Measurements from ENCODE around the gene ARHGAP26.

ARHGAP26 gene

DNA sequence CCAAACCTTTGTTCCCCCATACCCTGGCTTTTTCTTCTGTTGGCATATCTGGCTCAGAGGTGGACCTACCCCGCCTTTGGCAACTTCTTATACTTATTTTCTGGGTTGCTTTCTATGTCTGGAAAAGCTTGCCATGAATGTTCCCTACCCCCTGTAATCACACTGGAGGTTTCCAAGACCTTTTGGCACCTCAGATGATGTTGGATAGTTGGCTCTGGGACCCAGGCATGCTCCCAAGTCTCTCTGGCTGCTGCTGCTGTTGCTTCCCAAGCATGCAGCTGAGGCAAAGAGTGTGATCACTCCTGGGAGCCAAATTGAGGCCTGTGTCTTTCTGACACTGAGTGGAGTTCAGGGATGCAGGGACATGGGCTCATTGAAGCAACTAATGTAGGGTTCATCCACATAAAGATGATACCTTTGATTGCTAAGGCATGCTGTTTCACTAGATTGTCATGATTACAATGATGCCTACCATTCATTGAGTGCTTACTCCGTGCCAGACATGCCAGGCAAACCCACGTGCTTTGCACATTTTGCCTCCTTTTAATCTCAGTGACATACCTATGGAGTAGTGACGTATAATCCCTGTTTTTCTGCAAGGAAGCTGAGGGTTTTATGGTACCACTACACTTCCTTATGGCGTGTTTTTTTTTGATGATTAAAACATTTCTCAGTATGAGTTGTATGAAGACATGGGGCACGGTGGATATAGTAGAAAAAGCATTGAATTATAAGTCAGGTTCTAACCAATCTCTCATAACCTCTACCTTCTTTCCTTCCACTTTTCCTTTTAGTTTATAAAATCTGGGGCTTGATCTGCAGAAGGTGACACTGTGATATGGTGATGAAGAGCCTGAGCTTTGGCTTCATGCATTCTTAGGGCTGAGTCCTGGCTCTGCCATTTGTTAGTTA is 73.1 kb downstream of the ARHGAP26 start:
- peaks cover 22% of the 10 kb centered on the region for H3K4me1 Mint-ChIP-seq (ENCODE audit: low read depth)
- no peaks in the 10 kb centered on the region for H3K27me3 Mint-ChIP-seq (ENCODE audit: low read depth)
- no peak overlapping the region for H3K4me3 Mint-ChIP-seq
- DNase-seq (ENCODE audit: low spot score): no peak
- no peak overlapping the region for H3K27ac Mint-ChIP-seq
- H3K36me3 Mint-ChIP-seq (ENCODE audit: low read depth): no peaks in the 10 kb centered on the region
- no peaks in the 10 kb centered on the region for H3K9me3 Mint-ChIP-seq

DNA sequence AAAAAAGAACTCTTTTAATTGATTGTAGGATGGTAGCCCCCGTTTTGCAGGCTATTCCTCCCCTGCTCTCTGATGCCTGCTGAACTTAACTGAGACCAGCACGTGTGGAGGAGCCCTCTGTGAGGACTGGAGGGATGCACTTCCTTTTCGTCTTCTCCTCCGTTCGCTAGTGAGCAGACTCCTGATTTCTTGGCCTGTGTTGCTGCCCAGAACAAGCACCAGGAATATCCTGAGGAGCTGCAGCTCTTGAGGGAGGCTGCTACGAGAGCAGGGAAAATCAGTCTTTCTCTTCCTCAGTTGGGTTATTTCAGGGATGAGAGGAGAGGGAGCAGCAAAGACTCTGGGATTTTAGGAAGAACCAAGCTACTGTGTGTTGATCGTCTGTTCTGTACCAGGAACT is 74.7 kb downstream of the ARHGAP26 start:
- Mint-ChIP-seq H3K27me3 (ENCODE audit: low read depth) (no peaks in the 10 kb centered on the region), H3K36me3 (ENCODE audit: low read depth) (no peaks in the 10 kb centered on the region), H3K9me3 (no peaks in the 10 kb centered on the region), H3K4me3 (no peak overlapping the region), H3K4me1 (ENCODE audit: low read depth) (peaks cover 28% of the 10 kb centered on the region), H3K27ac (peak overlapping the region; percentile 53)
- DNase-seq (ENCODE audit: low spot score): no peak

DNA sequence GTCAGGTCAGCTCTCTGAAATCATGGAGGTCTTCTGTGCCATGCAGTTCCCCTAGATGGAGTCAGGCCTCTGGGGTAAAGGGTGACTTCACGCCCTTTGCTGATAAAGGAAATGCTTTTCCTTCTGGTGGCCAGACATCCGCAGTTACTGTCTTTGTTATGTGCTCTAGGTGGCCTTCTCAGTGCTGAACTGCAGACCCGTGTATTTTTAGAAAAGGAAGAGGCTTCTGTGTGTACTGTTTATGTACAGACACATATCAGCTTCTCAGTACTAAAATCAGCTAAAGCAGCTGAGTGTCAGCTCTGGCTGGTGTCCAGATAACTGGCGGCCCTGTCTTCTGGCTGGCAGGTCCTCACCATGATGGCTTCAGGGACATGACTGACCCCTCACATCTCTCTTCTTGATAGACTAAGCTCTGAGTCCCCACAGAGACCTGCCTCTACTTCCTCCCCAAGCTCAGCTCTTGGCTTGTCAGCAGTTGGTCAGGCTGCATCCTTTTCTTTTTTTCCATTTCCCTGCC is 75.3 kb downstream of the ARHGAP26 start:
- peak overlapping the region; percentile 53 for H3K27ac Mint-ChIP-seq
- H3K4me3 Mint-ChIP-seq: peak overlapping the region; percentile 36
- DNase-seq (ENCODE audit: low spot score): no peak
- peaks cover 28% of the 10 kb centered on the region for H3K4me1 Mint-ChIP-seq (ENCODE audit: low read depth)
- H3K36me3 Mint-ChIP-seq (ENCODE audit: low read depth): no peaks in the 10 kb centered on the region
- H3K27me3 Mint-ChIP-seq (ENCODE audit: low read depth): no peaks in the 10 kb centered on the region
- no peaks in the 10 kb centered on the region for H3K9me3 Mint-ChIP-seq

DNA sequence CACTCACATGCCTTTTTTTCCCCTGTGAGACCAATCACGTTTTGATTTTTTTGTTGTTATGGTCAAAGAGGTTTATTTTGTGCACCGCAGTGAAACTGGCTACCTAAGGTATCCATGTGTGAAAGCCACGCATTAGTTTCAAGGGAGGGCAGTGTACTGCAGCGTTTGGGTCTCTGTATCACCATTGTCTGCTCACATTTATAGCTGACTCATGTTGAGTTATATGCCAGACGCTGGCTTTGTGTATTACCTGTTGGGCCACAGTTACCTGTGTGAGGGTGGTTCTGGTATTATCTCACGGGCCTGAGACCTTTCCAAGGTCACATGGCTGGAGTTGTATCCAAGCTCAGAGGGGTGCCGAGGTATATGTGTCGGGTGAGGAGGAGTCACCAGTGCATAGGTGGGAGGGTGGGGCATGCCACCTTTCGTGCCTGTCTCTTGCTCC is 75.8 kb downstream of the ARHGAP26 start:
- no peaks in the 10 kb centered on the region for H3K36me3 Mint-ChIP-seq (ENCODE audit: low read depth)
- peak overlapping the region; percentile 36 for H3K4me3 Mint-ChIP-seq
- DNase-seq (ENCODE audit: low spot score): no peak
- peaks cover 28% of the 10 kb centered on the region for H3K4me1 Mint-ChIP-seq (ENCODE audit: low read depth)
- H3K27me3 Mint-ChIP-seq (ENCODE audit: low read depth): no peaks in the 10 kb centered on the region
- peak overlapping the region; percentile 53 for H3K27ac Mint-ChIP-seq
- H3K9me3 Mint-ChIP-seq: no peaks in the 10 kb centered on the region

DNA sequence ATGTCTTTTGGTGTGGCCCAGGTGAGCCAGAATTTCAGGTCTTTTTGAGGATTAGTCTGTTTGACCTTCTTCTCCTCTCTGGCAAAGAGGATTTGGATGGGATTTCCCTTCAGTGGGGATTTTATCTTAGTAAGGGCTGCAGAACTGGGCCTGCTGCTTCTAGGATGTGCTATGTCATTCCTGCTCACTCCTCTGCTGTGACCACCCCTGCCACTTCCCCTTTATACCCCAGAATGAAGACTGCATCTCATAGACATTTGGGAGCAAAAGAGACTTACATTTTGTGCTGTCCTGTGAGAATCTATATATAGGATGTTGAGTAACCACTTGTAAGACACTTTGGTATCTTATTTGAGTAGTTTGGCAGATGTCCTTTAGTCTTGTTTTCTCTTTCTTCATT is 76.2 kb downstream of the ARHGAP26 start:
- no peaks in the 10 kb centered on the region for H3K27me3 Mint-ChIP-seq (ENCODE audit: low read depth)
- H3K4me3 Mint-ChIP-seq: no peak overlapping the region
- H3K4me1 Mint-ChIP-seq (ENCODE audit: low read depth): peaks cover 28% of the 10 kb centered on the region
- no peaks in the 10 kb centered on the region for H3K9me3 Mint-ChIP-seq
- no peaks in the 10 kb centered on the region for H3K36me3 Mint-ChIP-seq (ENCODE audit: low read depth)
- no peak for DNase-seq (ENCODE audit: low spot score)
- no peak overlapping the region for H3K27ac Mint-ChIP-seq

DNA sequence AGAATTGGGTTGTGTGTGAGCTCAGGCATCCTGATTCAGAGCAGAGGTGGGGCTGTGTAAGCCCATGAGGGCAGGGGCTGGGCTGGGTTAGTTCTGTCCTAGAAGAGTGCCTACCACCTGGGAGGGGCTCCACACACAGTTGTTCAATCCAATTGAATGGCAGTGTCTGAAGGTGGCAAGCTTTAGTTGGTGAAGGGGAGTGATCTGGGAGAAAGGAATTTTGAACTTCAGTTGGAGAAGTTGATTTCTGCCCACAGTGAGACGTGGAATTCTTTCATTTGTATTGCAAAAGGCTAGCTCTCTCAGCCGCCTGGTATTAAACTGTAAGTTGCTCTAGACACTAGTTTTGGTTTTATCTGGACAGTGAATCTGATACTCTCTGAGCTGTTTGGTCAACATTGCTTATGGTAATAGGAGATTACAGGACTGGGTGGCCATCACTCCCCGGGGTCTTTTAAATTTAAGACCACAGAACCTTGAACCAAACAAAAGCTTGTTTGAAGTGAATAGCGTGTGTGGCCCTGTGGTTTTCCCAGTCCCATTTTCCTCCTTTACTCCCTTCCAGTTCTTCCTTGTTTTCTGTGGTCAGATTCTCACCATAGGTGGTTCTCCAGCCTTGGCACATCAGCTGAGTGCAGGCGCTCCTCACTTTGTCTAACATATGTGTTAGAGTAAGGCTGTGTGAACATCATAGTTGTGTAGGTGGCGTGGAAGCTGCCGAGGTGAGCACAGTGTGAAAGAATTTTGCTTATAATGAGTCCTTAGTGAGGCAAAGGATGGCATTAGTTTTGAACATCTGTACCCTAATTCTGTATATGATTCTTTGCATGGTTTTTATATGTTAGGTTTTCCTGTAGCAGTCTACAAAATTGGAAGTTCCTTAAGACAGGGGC is 78.0 kb downstream of the ARHGAP26 start:
- no peaks in the 10 kb centered on the region for H3K9me3 Mint-ChIP-seq
- no peak overlapping the region for H3K4me3 Mint-ChIP-seq
- no peak for DNase-seq (ENCODE audit: low spot score)
- no peak overlapping the region for H3K27ac Mint-ChIP-seq
- peaks cover 28% of the 10 kb centered on the region for H3K4me1 Mint-ChIP-seq (ENCODE audit: low read depth)
- no peaks in the 10 kb centered on the region for H3K36me3 Mint-ChIP-seq (ENCODE audit: low read depth)
- no peaks in the 10 kb centered on the region for H3K27me3 Mint-ChIP-seq (ENCODE audit: low read depth)

DNA sequence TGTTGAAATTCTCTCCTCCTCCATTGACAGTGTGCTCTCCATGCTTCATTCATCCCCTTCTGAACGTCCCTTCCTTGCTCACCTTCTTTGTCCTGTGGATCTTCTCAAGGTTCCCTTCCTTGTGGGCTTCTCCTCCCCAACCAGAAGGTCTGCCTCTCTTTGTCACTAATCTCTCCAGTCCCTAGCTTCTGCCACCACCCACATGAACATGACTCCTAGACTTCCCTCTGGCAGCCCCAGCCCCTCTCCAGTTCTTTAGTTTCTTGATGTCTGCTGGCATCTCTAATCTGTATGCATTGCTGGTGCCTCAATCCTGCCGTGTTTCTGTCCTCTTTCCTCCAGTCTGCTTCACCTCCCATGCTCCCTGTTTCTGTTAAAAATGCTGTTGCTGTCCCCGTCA is 79.3 kb downstream of the ARHGAP26 start:
- Mint-ChIP-seq H3K27me3 (ENCODE audit: low read depth) (no peaks in the 10 kb centered on the region), H3K27ac (peak overlapping the region; percentile 3), H3K9me3 (no peaks in the 10 kb centered on the region), H3K36me3 (ENCODE audit: low read depth) (no peaks in the 10 kb centered on the region), H3K4me1 (ENCODE audit: low read depth) (peaks cover 25% of the 10 kb centered on the region), H3K4me3 (no peak overlapping the region)
- DNase-seq (ENCODE audit: low spot score): no peak

DNA sequence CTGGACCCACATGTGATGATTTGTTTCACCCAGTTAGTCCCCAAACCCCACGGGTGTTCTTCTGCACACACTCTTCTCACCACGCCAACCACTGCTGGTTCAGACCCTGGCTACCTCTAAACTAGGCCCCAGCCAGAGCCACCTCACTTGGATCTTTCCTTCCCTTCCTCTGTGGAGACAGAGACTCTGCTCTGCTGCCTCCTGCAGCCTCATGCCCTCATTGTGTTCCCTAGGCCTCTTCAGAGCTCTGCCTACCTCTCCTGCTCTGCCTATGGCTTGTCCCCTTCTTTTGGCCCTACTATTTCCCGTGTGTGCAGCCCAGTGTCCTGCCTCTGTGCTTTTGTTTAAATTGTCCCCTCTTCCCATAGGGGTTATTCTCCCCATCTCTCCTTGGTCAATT is 79.7 kb downstream of the ARHGAP26 start:
- Mint-ChIP-seq H3K4me1 (ENCODE audit: low read depth) (peaks cover 23% of the 10 kb centered on the region), H3K4me3 (no peak overlapping the region), H3K27me3 (ENCODE audit: low read depth) (no peaks in the 10 kb centered on the region), H3K27ac (no peak overlapping the region), H3K36me3 (ENCODE audit: low read depth) (no peaks in the 10 kb centered on the region), H3K9me3 (no peaks in the 10 kb centered on the region)
- DNase-seq (ENCODE audit: low spot score): no peak

DNA sequence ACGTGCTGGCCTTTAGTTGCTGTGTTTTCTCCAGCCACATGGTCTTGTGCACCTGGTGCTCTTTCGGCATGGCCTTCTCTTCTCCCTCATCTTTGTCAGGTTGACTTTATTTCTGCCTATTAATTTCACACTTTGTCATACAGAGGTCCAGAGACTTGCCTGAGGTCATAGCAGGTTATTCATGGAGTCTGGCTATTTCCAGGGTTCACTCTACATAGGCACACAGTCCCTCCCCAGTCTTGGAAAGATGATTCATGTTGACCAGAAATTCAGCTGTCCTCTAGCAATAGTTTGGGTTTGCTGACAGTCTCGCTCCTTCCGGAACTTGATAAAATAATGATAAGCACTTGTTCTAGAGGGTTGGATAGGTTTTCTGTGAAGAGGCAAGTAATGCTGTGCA is 81.6 kb downstream of the ARHGAP26 start:
- Mint-ChIP-seq H3K9me3 (no peaks in the 10 kb centered on the region), H3K4me1 (ENCODE audit: low read depth) (peaks cover 9% of the 10 kb centered on the region), H3K27ac (no peak overlapping the region), H3K4me3 (no peak overlapping the region), H3K27me3 (ENCODE audit: low read depth) (no peaks in the 10 kb centered on the region), H3K36me3 (ENCODE audit: low read depth) (no peaks in the 10 kb centered on the region)
- no peak for DNase-seq (ENCODE audit: low spot score)

DNA sequence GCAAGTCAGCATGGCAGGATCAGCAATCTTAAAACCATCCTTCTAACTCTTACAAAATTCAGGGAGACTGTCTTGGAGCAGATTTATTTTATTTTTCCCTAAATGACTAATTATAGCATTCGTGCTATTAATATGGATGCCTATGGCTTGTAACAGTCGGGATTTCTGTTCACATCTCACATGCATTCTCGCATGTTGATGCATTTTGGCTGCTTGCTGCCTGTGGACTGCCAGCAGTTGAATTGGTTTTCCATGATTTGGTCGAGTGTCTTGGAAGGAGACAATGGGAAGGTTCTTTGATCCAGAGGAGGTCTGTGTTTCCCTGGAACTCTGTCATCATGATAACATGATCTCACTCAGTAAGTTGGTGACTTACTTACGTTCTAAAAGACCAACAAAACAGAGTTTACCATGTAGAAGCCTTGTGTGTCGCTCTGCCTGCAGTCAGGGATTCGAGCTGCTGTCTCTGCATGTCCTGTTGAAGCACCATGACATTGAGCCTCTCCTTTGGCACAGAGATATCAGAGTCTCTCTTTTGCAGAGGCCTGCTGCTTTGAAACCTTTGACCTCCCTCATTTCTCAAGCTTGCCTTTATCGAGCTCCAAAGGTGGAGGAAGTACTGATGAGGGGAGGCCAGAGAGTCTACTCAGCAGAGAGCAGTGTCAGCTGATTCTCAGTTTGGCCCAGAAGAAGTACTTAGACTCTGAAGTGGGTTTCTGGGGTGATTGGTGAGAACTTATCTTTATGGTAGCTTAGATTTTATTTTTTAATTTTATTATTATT is 82.4 kb downstream of the ARHGAP26 start:
- Mint-ChIP-seq H3K4me1 (ENCODE audit: low read depth) (peaks cover 9% of the 10 kb centered on the region), H3K27me3 (ENCODE audit: low read depth) (no peaks in the 10 kb centered on the region), H3K27ac (no peak overlapping the region), H3K9me3 (no peaks in the 10 kb centered on the region), H3K36me3 (ENCODE audit: low read depth) (no peaks in the 10 kb centered on the region), H3K4me3 (no peak overlapping the region)
- no peak for DNase-seq (ENCODE audit: low spot score)

DNA sequence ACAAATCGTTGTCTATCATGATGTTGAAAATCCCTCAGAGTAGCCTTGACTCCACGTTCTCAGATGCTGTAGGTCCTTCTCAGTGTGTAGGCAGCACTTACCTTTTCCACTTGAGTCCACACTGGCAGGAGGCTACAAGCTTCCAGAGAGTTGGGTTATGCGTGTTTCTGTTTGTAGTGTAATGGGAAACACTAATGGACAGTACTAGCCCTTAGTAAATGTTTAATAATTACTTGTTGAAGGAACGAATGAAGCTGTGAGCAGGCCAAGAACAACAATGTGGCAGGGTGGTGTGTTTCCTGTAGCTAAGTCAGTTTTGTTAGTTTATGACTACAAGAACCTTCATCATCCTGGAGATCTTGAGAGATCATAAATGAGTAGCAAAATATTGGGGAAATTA is 83.5 kb downstream of the ARHGAP26 start:
- Mint-ChIP-seq H3K4me3 (no peak overlapping the region), H3K27me3 (ENCODE audit: low read depth) (no peaks in the 10 kb centered on the region), H3K9me3 (no peaks in the 10 kb centered on the region), H3K27ac (no peak overlapping the region), H3K36me3 (ENCODE audit: low read depth) (no peaks in the 10 kb centered on the region), H3K4me1 (ENCODE audit: low read depth) (peaks cover 10% of the 10 kb centered on the region)
- no peak for DNase-seq (ENCODE audit: low spot score)

DNA sequence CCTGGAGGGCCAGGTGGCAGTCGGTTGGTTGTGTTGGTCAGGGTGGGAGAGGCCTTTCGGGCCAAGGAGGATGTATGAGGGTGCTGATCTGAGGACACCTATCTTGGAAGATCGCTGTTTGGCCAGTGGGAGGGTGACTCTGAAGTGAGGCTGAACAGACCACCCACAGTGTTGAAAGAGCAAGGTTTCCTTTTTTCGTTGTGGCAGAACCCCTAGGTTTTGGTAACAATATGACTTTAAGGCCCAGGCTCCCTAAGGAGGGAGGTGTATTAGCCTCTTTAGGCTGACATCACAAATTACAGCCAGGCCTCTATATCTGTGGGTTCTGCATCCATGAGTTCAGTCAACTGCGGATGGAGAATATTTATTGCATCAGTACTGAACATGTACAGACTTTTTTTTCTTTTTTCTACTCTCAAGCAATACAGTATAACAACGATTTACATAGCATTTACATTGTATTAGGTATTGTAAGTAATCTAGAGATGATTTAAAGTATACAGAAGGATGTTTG is 86.1 kb downstream of the ARHGAP26 start:
- DNase-seq (ENCODE audit: low spot score): no peak
- Mint-ChIP-seq H3K9me3 (no peaks in the 10 kb centered on the region), H3K4me3 (no peak overlapping the region), H3K27me3 (ENCODE audit: low read depth) (no peaks in the 10 kb centered on the region), H3K36me3 (ENCODE audit: low read depth) (no peaks in the 10 kb centered on the region), H3K27ac (no peak overlapping the region), H3K4me1 (ENCODE audit: low read depth) (peaks cover 5% of the 10 kb centered on the region)

DNA sequence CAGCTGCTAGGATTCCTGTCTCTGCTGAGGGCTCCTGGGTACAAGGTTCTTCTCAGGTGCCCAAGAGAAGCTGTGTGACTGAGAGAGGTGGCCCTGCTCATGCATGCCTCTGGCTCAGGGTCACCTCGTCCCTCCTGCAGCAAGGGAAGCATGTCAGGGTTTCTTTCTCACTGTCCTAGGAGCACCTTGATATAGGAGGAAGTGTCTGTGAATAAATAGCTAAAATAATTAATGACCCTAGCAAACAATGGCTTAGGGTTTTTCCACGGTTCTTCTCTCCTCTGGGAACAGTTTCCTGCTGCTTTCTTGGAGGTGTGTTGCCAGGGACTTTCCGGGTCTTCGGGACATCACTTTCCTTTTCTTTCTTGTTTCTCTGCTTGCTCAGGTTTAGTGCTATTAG is 87.2 kb downstream of the ARHGAP26 start:
- no peak for DNase-seq (ENCODE audit: low spot score)
- H3K9me3 Mint-ChIP-seq: no peaks in the 10 kb centered on the region
- no peaks in the 10 kb centered on the region for H3K36me3 Mint-ChIP-seq (ENCODE audit: low read depth)
- no peak overlapping the region for H3K27ac Mint-ChIP-seq
- peaks cover 5% of the 10 kb centered on the region for H3K4me1 Mint-ChIP-seq (ENCODE audit: low read depth)
- no peak overlapping the region for H3K4me3 Mint-ChIP-seq
- no peaks in the 10 kb centered on the region for H3K27me3 Mint-ChIP-seq (ENCODE audit: low read depth)

All from T-helper 2 cell treated with Interferon-gamma antibody and Interleukin-4, amounts not matched to agents 5 μg/mL and 100 μg/mL, for 36 hours (primary cell).